Superior temporal gyrus (tissue), 1 donor: ENCODE data around the gene YARS1.

ENCODE experiments used
- DNase-seq: peaks from one replicate; pipeline ENCODE4 v3.0.0-alpha.2; 2016; ENCODE audit errors: extremely low spot score

YARS1 gene

GRCh38 chr1:32817159-32817814 is at the start of gene YARS1, which contains the start of gene S100PBP:
Gene YARS1, minus strand, starts transcription at chr1:32817358. Its CDS starts 114 bp downstream, at chr1:32817244.
Gene S100PBP, plus strand, starts transcription at chr1:32817653. Its CDS starts 8,447 bp downstream, at chr1:32826100.
- DNase-seq: peak; percentile 98

- DNase-seq: no peak
Measured at GRCh38 chr1:32865639-32866405, 48.7 kb upstream of the YARS1 start.

GRCh38 chr1:32864375-32865019 is 47.3 kb upstream of the YARS1 start:
- DNase-seq: no peak

- no peak for DNase-seq
Measured at GRCh38 chr1:32863881-32864245, 46.7 kb upstream of the YARS1 start.

- no peak for DNase-seq
Measured at GRCh38 chr1:32863218-32863880, 46.2 kb upstream of the YARS1 start.

GRCh38 chr1:32861904-32862695 is 44.9 kb upstream of the YARS1 start:
- peak; percentile 70 for DNase-seq

GRCh38 chr1:32860566-32860965 is 43.4 kb upstream of the YARS1 start:
- no peak for DNase-seq

- no peak for DNase-seq
Measured at GRCh38 chr1:32859915-32860314, 42.8 kb upstream of the YARS1 start.

- DNase-seq: no peak
Measured at GRCh38 chr1:32858791-32859190, 41.6 kb upstream of the YARS1 start.

GRCh38 chr1:32858136-32858535 is 41.0 kb upstream of the YARS1 start:
- DNase-seq: no peak

- no peak for DNase-seq
Measured at GRCh38 chr1:32855861-32856617, 38.9 kb upstream of the YARS1 start.

GRCh38 chr1:32848354-32849063 is 31.4 kb upstream of the YARS1 start:
- no peak for DNase-seq

GRCh38 chr1:32831878-32832277 is 14.7 kb upstream of the YARS1 start:
- DNase-seq: no peak

- DNase-seq: no peak
Measured at GRCh38 chr1:32830092-32830852, 13.1 kb upstream of the YARS1 start.

GRCh38 chr1:32828341-32828740 is 11.2 kb upstream of the YARS1 start:
- peak; percentile 71 for DNase-seq

- DNase-seq: no peak
Measured at GRCh38 chr1:32825181-32825580, 8.0 kb upstream of the YARS1 start.

- DNase-seq: no peak
Measured at GRCh38 chr1:32818804-32819541, 1.8 kb upstream of the YARS1 start.
